Activated T-helper 1 cell treated with anti-CD3 and anti-CD28 coated beads, Interleukin-2, amount 50 U/mL, for 16 hours (primary cell): ENCODE results near the gene ARL6IP6.

Experiments
- DNase-seq, 2 donors: peaks; one replicate each; pipeline ENCODE4 v3.0.0-alpha.2; 2020; ENCODE audit warnings: low read depth in 1 of 2, low spot score in 1 of 2

The ARL6IP6 gene

GRCh38 chr2:152792974-152793373, 74.6 kb downstream of the ARL6IP6 start:
- no peak for DNase-seq

GRCh38 chr2:152796941-152797340, 78.5 kb downstream of the ARL6IP6 start:
- no peak for DNase-seq

- no peak for DNase-seq
These were observed 86.4 kb downstream of the ARL6IP6 start for GRCh38 chr2:152804687-152805408.

GRCh38 chr2:152811916-152812315, 93.5 kb downstream of the ARL6IP6 start:
- DNase-seq, result no peak
